Measurements from ENCODE around the gene ELMOD2.

Gene ELMOD2

DNA sequence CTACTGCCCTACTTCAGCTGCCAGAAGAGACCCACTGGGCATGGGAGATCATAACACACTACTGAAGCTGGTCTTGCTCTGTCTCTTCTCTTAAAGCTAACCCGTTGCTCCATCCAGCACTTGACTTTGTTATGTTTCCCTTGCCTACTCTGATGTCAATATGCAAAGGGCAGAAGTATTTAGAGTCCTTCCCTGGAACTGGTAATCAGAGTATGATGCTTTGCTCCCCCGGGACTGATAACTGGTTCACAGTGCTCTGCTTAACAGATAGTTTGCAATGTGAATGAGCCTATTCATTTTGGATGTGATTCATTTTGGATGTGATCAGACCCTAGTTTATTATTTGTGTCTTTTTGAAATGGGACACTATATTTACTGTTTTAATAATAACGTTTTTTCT lies 57.1 kb downstream of the ELMOD2 start:
- no peaks in the 10 kb centered on the region for H3K27me3 ChIP-seq (ENCODE audit: insufficient read depth, low read length)
- no peak overlapping the region for H4K91ac ChIP-seq (ENCODE audit: low read depth, low read length)
- H3K9me3 ChIP-seq (ENCODE audit: insufficient read depth, low read depth, low read length): no peaks in the 10 kb centered on the region
- H3K18ac ChIP-seq (ENCODE audit: low read length): no peak overlapping the region
- H2BK120ac ChIP-seq (ENCODE audit: insufficient read depth, low read length, poor library complexity): no peak overlapping the region
- no peak for DNase-seq
- WGBS (ENCODE audit: extremely low coverage, insufficient coverage, insufficient read length): no CpG with 5 or more reads among the region's 3 CpGs
- no peak overlapping the region for H3K9ac ChIP-seq (ENCODE audit: low read length)
- no peak overlapping the region for H3K4ac ChIP-seq (ENCODE audit: low read depth, low read length)
- no peaks in the 10 kb centered on the region for H3K79me2 ChIP-seq (ENCODE audit: control insufficient read depth, insufficient read depth, low read length, poor library complexity)
- H3K36me3 ChIP-seq (ENCODE audit: control insufficient read depth in 1 of 2, insufficient read depth in 2 of 2, low read length in 2 of 2): no peaks in the 10 kb centered on the region
- no peak overlapping the region for H2AFZ ChIP-seq (ENCODE audit: insufficient read depth, low read length, poor library complexity)
- H3K4me1 ChIP-seq (ENCODE audit: control insufficient read depth in 1 of 2, insufficient read depth in 2 of 2, low read length in 2 of 2): no peaks in the 10 kb centered on the region
- H4K12ac ChIP-seq (ENCODE audit: low read depth, low read length): no peak overlapping the region
- H2BK12ac ChIP-seq (ENCODE audit: low read length): no peak overlapping the region
- no peak overlapping the region for H4K8ac ChIP-seq (ENCODE audit: low read depth, low read length)
- H2AK5ac ChIP-seq (ENCODE audit: low read length): no peak overlapping the region
- H3K4me2 ChIP-seq (ENCODE audit: low read length): no peak overlapping the region
- H3K27ac ChIP-seq (ENCODE audit: low read depth, low read length): no peak overlapping the region
- no peak overlapping the region for H3K4me3 ChIP-seq (ENCODE audit: low read depth, low read length)
- H3K23ac ChIP-seq (ENCODE audit: low read length): no peak overlapping the region
- no peak overlapping the region for H2BK5ac ChIP-seq (ENCODE audit: low read depth, low read length, poor library complexity)
- H3K14ac ChIP-seq (ENCODE audit: low read length): no peak overlapping the region
- H3K79me1 ChIP-seq (ENCODE audit: low read length): no peaks in the 10 kb centered on the region

- no peak overlapping the region for H3K4me2 ChIP-seq (ENCODE audit: low read length)
- H3K79me2 ChIP-seq (ENCODE audit: control insufficient read depth, insufficient read depth, low read length, poor library complexity): no peaks in the 10 kb centered on the region
- H4K8ac ChIP-seq (ENCODE audit: low read depth, low read length): no peak overlapping the region
- no peak overlapping the region for H4K12ac ChIP-seq (ENCODE audit: low read depth, low read length)
- no peaks in the 10 kb centered on the region for H3K27me3 ChIP-seq (ENCODE audit: insufficient read depth, low read length)
- no peak overlapping the region for H4K91ac ChIP-seq (ENCODE audit: low read depth, low read length)
- H3K23ac ChIP-seq (ENCODE audit: low read length): no peak overlapping the region
- H2BK12ac ChIP-seq (ENCODE audit: low read length): no peak overlapping the region
- H3K4ac ChIP-seq (ENCODE audit: low read depth, low read length): no peak overlapping the region
- H2BK5ac ChIP-seq (ENCODE audit: low read depth, low read length, poor library complexity): no peak overlapping the region
- no peak overlapping the region for H3K27ac ChIP-seq (ENCODE audit: low read depth, low read length)
- no CpG with 5 or more reads among the region's 1 CpG for WGBS (ENCODE audit: extremely low coverage, insufficient coverage, insufficient read length)
- no peaks in the 10 kb centered on the region for H3K4me1 ChIP-seq (ENCODE audit: control insufficient read depth in 1 of 2, insufficient read depth in 2 of 2, low read length in 2 of 2)
- H3K9me3 ChIP-seq (ENCODE audit: insufficient read depth, low read depth, low read length): no peaks in the 10 kb centered on the region
- H3K18ac ChIP-seq (ENCODE audit: low read length): no peak overlapping the region
- no peak for DNase-seq
- no peaks in the 10 kb centered on the region for H3K36me3 ChIP-seq (ENCODE audit: control insufficient read depth in 1 of 2, insufficient read depth in 2 of 2, low read length in 2 of 2)
- no peak overlapping the region for H3K14ac ChIP-seq (ENCODE audit: low read length)
- no peak overlapping the region for H2AFZ ChIP-seq (ENCODE audit: insufficient read depth, low read length, poor library complexity)
- H3K4me3 ChIP-seq (ENCODE audit: low read depth, low read length): no peak overlapping the region
- no peak overlapping the region for H2AK5ac ChIP-seq (ENCODE audit: low read length)
- H3K79me1 ChIP-seq (ENCODE audit: low read length): no peaks in the 10 kb centered on the region
- H3K9ac ChIP-seq (ENCODE audit: low read length): no peak overlapping the region
- no peak overlapping the region for H2BK120ac ChIP-seq (ENCODE audit: insufficient read depth, low read length, poor library complexity)
These were observed 60.5 kb downstream of the ELMOD2 start for GRCh38 chr4:140584439-140584838.

GRCh38 chr4:140595065-140595464 lies 71.1 kb downstream of the ELMOD2 start:
- no peaks in the 10 kb centered on the region for H3K27me3 ChIP-seq (ENCODE audit: insufficient read depth, low read length)
- H4K91ac ChIP-seq (ENCODE audit: low read depth, low read length): no peak overlapping the region
- no peak overlapping the region for H3K18ac ChIP-seq (ENCODE audit: low read length)
- H2BK5ac ChIP-seq (ENCODE audit: low read depth, low read length, poor library complexity): no peak overlapping the region
- H3K4me3 ChIP-seq (ENCODE audit: low read depth, low read length): no peak overlapping the region
- H3K4ac ChIP-seq (ENCODE audit: low read depth, low read length): no peak overlapping the region
- no peak overlapping the region for H2BK120ac ChIP-seq (ENCODE audit: insufficient read depth, low read length, poor library complexity)
- no peak overlapping the region for H3K9ac ChIP-seq (ENCODE audit: low read length)
- H4K12ac ChIP-seq (ENCODE audit: low read depth, low read length): no peak overlapping the region
- H3K4me1 ChIP-seq (ENCODE audit: control insufficient read depth in 1 of 2, insufficient read depth in 2 of 2, low read length in 2 of 2): peaks cover 0 to 2% of the 10 kb centered on the region in 2 experiments
- no peak overlapping the region for H3K23ac ChIP-seq (ENCODE audit: low read length)
- H3K27ac ChIP-seq (ENCODE audit: low read depth, low read length): no peak overlapping the region
- WGBS (ENCODE audit: extremely low coverage, insufficient coverage, insufficient read length): no CpG with 5 or more reads among the region's 1 CpG
- no peak overlapping the region for H2AFZ ChIP-seq (ENCODE audit: insufficient read depth, low read length, poor library complexity)
- H3K4me2 ChIP-seq (ENCODE audit: low read length): no peak overlapping the region
- H3K9me3 ChIP-seq (ENCODE audit: insufficient read depth, low read depth, low read length): no peaks in the 10 kb centered on the region
- peak overlapping the region; percentile 42 for H4K8ac ChIP-seq (ENCODE audit: low read depth, low read length)
- no peaks in the 10 kb centered on the region for H3K79me1 ChIP-seq (ENCODE audit: low read length)
- H3K14ac ChIP-seq (ENCODE audit: low read length): no peak overlapping the region
- H3K36me3 ChIP-seq (ENCODE audit: control insufficient read depth in 1 of 2, insufficient read depth in 2 of 2, low read length in 2 of 2): no peaks in the 10 kb centered on the region
- no peak overlapping the region for H2AK5ac ChIP-seq (ENCODE audit: low read length)
- peak; percentile 25 to 65 for DNase-seq
- no peaks in the 10 kb centered on the region for H3K79me2 ChIP-seq (ENCODE audit: control insufficient read depth, insufficient read depth, low read length, poor library complexity)
- no peak overlapping the region for H2BK12ac ChIP-seq (ENCODE audit: low read length)

GRCh38 chr4:140600408-140600807 lies 76.4 kb downstream of the ELMOD2 start:
- Histone ChIP-seq H3K9ac (ENCODE audit: low read length) (no peak overlapping the region), H3K79me2 (ENCODE audit: control insufficient read depth, insufficient read depth, low read length, poor library complexity) (no peaks in the 10 kb centered on the region), H3K36me3 (ENCODE audit: control insufficient read depth in 1 of 2, insufficient read depth in 2 of 2, low read length in 2 of 2) (no peaks in the 10 kb centered on the region), H3K23ac (ENCODE audit: low read length) (no peak overlapping the region), H4K8ac (ENCODE audit: low read depth, low read length) (no peak overlapping the region), H3K79me1 (ENCODE audit: low read length) (no peaks in the 10 kb centered on the region), H2BK5ac (ENCODE audit: low read depth, low read length, poor library complexity) (no peak overlapping the region), H4K12ac (ENCODE audit: low read depth, low read length) (no peak overlapping the region), H2AK5ac (ENCODE audit: low read length) (no peak overlapping the region), H3K4ac (ENCODE audit: low read depth, low read length) (no peak overlapping the region), H3K18ac (ENCODE audit: low read length) (peak overlapping the region; percentile 25), H2AFZ (ENCODE audit: insufficient read depth, low read length, poor library complexity) (no peak overlapping the region), H3K27ac (ENCODE audit: low read depth, low read length) (no peak overlapping the region), H3K4me1 (ENCODE audit: control insufficient read depth in 1 of 2, insufficient read depth in 2 of 2, low read length in 2 of 2) (peaks cover 4 to 6% of the 10 kb centered on the region in 2 experiments), H3K9me3 (ENCODE audit: insufficient read depth, low read depth, low read length) (no peaks in the 10 kb centered on the region), H4K91ac (ENCODE audit: low read depth, low read length) (no peak overlapping the region), H2BK120ac (ENCODE audit: insufficient read depth, low read length, poor library complexity) (no peak overlapping the region), H3K14ac (ENCODE audit: low read length) (no peak overlapping the region), H3K4me3 (ENCODE audit: low read depth, low read length) (no peak overlapping the region), H3K27me3 (ENCODE audit: insufficient read depth, low read length) (no peaks in the 10 kb centered on the region), H3K4me2 (ENCODE audit: low read length) (no peak overlapping the region), H2BK12ac (ENCODE audit: low read length) (peak overlapping the region; percentile 77)
- no peak for DNase-seq
- WGBS (ENCODE audit: extremely low coverage, insufficient coverage, insufficient read length): no CpG with 5 or more reads among the region's 8 CpGs
